SK-N-SH treated with all-trans-retinoic acid at 6 μM for 48 hours (cell line): Measurements from ENCODE around the gene SLC35A2.

ENCODE experiments used
- ATAC-seq: fragments of 200-7000 bp; cut with Tn5 transposase; 3 replicates; pipeline ENCODE4 v1.9.1; 2020; ENCODE audit warnings: mild to moderate bottlenecking, moderate library complexity
- ARNTL ChIP-seq: fragments of 450-650 bp; formaldehyde crosslinking; IDR thresholded peaks from 2 replicates; pipeline ENCODE4 v1.5.0; 2020; ENCODE audit warnings: low read depth, mild to moderate bottlenecking, moderate library complexity, borderline replicate concordance
- CSDC2 ChIP-seq: fragments of 250-450 bp; sonication (Bioruptor Pico); IDR thresholded peaks from 2 replicates; pipeline ENCODE4 v1.5.0; 2020; ENCODE audit warnings: mild to moderate bottlenecking, moderate library complexity
- ESRRG ChIP-seq: fragments of 250-450 bp; sonication (Bioruptor Pico); IDR thresholded peaks from 2 replicates; pipeline ENCODE4 v1.6.1; 2021; ENCODE audit warnings: mild to moderate bottlenecking
- GLIS3 ChIP-seq: fragments of 250-450 bp; sonication (Bioruptor Pico); IDR thresholded peaks from 2 replicates; pipeline ENCODE4 v1.5.0; 2020; ENCODE audit warnings: mild to moderate bottlenecking, moderate library complexity
- ISL1 ChIP-seq: fragments of 250-450 bp; sonication (Bioruptor Pico); IDR thresholded peaks from 2 replicates; pipeline ENCODE4 v2.1.2; 2022; ENCODE audit warnings: mild to moderate bottlenecking, moderate library complexity
- OSR1 ChIP-seq: fragments of 250-450 bp; sonication (Bioruptor Pico); IDR thresholded peaks from 2 replicates; pipeline ENCODE4 v1.8.0; 2022; ENCODE audit warnings: moderate library complexity, mild to moderate bottlenecking, inconsistent platforms
- PPARA ChIP-seq: fragments of 250-450 bp; sonication (Bioruptor Pico); IDR thresholded peaks from 2 replicates; pipeline ENCODE4 v1.5.0; 2020; ENCODE audit warnings: mild to moderate bottlenecking, borderline replicate concordance
- SNAI2 ChIP-seq: fragments of 250-450 bp; sonication (Bioruptor Pico); IDR thresholded peaks from 2 replicates; pipeline ENCODE4 v1.5.0; 2020; ENCODE audit warnings: mild to moderate bottlenecking, moderate library complexity
- TCF4 ChIP-seq: fragments of 250-450 bp; sonication (Bioruptor Pico); IDR thresholded peaks from 2 replicates; pipeline ENCODE4 v1.8.0; 2021; ENCODE audit warnings: mild to moderate bottlenecking, moderate library complexity, borderline replicate concordance
- TOX ChIP-seq: fragments of 250-450 bp; sonication (Bioruptor Pico); IDR thresholded peaks from 2 replicates; pipeline ENCODE4 v1.8.0; 2021; ENCODE audit warnings: mild to moderate bottlenecking, moderate library complexity, borderline replicate concordance
- ZC3H10 ChIP-seq: fragments of 250-450 bp; sonication (Bioruptor Pico); IDR thresholded peaks from 2 replicates; pipeline ENCODE4 v1.5.1; 2021; ENCODE audit warnings: mild to moderate bottlenecking, moderate library complexity
- ZFP3 ChIP-seq: fragments of 250-450 bp; sonication (Bioruptor Pico); IDR thresholded peaks from 2 replicates; pipeline ENCODE4 v1.5.0; 2020; ENCODE audit warnings: mild to moderate bottlenecking, moderate library complexity
- ZFP30 ChIP-seq: fragments of 450-650 bp; formaldehyde crosslinking; IDR thresholded peaks from 2 replicates; pipeline ENCODE4 v1.5.0; 2022; ENCODE audit warnings: mild to moderate bottlenecking, moderate library complexity
- ZNF70 ChIP-seq: fragments of 450-650 bp; formaldehyde crosslinking; IDR thresholded peaks from 2 replicates; pipeline ENCODE4 v1.5.0; 2020; ENCODE audit warnings: mild to moderate bottlenecking, moderate library complexity
- TF ChIP-seq, protein P1 (sequence below): fragments of 250-450 bp; sonication (Bioruptor Pico); IDR thresholded peaks from 2 replicates; pipeline ENCODE4 v1.8.0; 2021; ENCODE audit warnings: low read depth, mild to moderate bottlenecking, moderate library complexity, borderline replicate concordance
- TF ChIP-seq, protein P2 (sequence below): fragments of 250-450 bp; sonication (Bioruptor Pico); IDR thresholded peaks from 2 replicates; pipeline ENCODE4 v1.5.1; 2021; ENCODE audit warnings: mild to moderate bottlenecking, moderate library complexity
- TF ChIP-seq, protein P3 (sequence below): fragments of 250-450 bp; sonication (Bioruptor Pico); IDR thresholded peaks from 2 replicates; pipeline ENCODE4 v1.8.0; 2020; ENCODE audit warnings: mild to moderate bottlenecking, moderate library complexity, borderline replicate concordance
- TF ChIP-seq, protein P4 (sequence below): fragments of 250-450 bp; sonication (Bioruptor Pico); IDR thresholded peaks from 2 replicates; pipeline ENCODE4 v1.5.1; 2020; ENCODE audit warnings: low read depth, mild to moderate bottlenecking, moderate library complexity
- TF ChIP-seq, protein P5 (sequence below): fragments of 250-450 bp; sonication (Bioruptor Pico); IDR thresholded peaks from 2 replicates; pipeline ENCODE4 v1.5.0; 2020; ENCODE audit warnings: mild to moderate bottlenecking, moderate library complexity

The SLC35A2 gene

DNA sequence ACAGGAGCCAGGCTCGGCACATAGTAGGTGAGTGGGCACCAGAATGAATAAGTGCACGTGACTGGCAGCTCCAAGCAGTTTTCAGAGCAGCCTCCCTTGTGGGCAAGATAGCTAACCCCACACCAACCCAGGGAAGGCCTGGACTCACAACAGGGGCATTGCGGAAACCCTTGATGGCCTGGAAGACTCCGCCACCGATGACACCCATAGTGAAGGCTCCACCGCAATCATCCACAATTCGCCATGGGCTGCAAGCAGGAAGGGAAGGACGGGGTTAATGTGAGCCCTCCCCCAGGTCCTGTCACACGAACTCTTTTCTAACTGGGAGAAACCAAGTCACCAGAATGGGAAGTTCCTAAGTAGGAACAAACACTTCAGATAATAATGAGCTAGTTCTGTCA lies 14.8 kb downstream of the SLC35A2 start:
- no peak for ATAC-seq
- TF ChIP-seq OSR1 (CRISPR knock-in tag) = no peak
- no peak for TF ChIP-seq ARNTL
- TF ChIP-seq, protein P1, sequence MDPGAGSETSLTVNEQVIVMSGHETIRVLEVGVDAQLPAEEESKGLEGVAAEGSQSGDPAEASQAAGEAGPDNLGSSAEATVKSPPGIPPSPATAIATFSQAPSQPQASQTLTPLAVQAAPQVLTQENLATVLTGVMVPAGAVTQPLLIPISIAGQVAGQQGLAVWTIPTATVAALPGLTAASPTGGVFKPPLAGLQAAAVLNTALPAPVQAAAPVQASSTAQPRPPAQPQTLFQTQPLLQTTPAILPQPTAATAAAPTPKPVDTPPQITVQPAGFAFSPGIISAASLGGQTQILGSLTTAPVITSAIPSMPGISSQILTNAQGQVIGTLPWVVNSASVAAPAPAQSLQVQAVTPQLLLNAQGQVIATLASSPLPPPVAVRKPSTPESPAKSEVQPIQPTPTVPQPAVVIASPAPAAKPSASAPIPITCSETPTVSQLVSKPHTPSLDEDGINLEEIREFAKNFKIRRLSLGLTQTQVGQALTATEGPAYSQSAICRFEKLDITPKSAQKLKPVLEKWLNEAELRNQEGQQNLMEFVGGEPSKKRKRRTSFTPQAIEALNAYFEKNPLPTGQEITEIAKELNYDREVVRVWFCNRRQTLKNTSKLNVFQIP = no peak
- TF ChIP-seq GLIS3 (CRISPR knock-in tag) = no peak
- no peak for TF ChIP-seq TCF4 (CRISPR knock-in tag)
- no peak for TF ChIP-seq ZC3H10 (CRISPR knock-in tag)
- TF ChIP-seq TOX (CRISPR knock-in tag) = no peak
- TF ChIP-seq CSDC2 = no peak
- TF ChIP-seq ZFP30 = no peak
- no peak for TF ChIP-seq PPARA
- TF ChIP-seq ZFP3 (CRISPR knock-in tag) = no peak
- no peak for TF ChIP-seq ZNF70
- TF ChIP-seq, protein P2, sequence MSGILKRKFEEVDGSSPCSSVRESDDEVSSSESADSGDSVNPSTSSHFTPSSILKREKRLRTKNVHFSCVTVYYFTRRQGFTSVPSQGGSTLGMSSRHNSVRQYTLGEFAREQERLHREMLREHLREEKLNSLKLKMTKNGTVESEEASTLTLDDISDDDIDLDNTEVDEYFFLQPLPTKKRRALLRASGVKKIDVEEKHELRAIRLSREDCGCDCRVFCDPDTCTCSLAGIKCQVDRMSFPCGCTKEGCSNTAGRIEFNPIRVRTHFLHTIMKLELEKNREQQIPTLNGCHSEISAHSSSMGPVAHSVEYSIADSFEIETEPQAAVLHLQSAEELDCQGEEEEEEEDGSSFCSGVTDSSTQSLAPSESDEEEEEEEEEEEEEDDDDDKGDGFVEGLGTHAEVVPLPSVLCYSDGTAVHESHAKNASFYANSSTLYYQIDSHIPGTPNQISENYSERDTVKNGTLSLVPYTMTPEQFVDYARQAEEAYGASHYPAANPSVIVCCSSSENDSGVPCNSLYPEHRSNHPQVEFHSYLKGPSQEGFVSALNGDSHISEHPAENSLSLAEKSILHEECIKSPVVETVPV (CRISPR knock-in tag) = no peak
- no peak for TF ChIP-seq ESRRG (CRISPR knock-in tag)
- TF ChIP-seq SNAI2 = no peak
- TF ChIP-seq, protein P3, sequence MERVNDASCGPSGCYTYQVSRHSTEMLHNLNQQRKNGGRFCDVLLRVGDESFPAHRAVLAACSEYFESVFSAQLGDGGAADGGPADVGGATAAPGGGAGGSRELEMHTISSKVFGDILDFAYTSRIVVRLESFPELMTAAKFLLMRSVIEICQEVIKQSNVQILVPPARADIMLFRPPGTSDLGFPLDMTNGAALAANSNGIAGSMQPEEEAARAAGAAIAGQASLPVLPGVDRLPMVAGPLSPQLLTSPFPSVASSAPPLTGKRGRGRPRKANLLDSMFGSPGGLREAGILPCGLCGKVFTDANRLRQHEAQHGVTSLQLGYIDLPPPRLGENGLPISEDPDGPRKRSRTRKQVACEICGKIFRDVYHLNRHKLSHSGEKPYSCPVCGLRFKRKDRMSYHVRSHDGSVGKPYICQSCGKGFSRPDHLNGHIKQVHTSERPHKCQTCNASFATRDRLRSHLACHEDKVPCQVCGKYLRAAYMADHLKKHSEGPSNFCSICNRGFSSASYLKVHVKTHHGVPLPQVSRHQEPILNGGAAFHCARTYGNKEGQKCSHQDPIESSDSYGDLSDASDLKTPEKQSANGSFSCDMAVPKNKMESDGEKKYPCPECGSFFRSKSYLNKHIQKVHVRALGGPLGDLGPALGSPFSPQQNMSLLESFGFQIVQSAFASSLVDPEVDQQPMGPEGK (CRISPR knock-in tag) = no peak
- TF ChIP-seq, protein P4, sequence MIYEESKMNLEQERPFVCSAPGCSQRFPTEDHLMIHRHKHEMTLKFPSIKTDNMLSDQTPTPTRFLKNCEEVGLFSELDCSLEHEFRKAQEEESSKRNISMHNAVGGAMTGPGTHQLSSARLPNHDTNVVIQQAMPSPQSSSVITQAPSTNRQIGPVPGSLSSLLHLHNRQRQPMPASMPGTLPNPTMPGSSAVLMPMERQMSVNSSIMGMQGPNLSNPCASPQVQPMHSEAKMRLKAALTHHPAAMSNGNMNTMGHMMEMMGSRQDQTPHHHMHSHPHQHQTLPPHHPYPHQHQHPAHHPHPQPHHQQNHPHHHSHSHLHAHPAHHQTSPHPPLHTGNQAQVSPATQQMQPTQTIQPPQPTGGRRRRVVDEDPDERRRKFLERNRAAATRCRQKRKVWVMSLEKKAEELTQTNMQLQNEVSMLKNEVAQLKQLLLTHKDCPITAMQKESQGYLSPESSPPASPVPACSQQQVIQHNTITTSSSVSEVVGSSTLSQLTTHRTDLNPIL (CRISPR knock-in tag) = no peak
- TF ChIP-seq, protein P5, sequence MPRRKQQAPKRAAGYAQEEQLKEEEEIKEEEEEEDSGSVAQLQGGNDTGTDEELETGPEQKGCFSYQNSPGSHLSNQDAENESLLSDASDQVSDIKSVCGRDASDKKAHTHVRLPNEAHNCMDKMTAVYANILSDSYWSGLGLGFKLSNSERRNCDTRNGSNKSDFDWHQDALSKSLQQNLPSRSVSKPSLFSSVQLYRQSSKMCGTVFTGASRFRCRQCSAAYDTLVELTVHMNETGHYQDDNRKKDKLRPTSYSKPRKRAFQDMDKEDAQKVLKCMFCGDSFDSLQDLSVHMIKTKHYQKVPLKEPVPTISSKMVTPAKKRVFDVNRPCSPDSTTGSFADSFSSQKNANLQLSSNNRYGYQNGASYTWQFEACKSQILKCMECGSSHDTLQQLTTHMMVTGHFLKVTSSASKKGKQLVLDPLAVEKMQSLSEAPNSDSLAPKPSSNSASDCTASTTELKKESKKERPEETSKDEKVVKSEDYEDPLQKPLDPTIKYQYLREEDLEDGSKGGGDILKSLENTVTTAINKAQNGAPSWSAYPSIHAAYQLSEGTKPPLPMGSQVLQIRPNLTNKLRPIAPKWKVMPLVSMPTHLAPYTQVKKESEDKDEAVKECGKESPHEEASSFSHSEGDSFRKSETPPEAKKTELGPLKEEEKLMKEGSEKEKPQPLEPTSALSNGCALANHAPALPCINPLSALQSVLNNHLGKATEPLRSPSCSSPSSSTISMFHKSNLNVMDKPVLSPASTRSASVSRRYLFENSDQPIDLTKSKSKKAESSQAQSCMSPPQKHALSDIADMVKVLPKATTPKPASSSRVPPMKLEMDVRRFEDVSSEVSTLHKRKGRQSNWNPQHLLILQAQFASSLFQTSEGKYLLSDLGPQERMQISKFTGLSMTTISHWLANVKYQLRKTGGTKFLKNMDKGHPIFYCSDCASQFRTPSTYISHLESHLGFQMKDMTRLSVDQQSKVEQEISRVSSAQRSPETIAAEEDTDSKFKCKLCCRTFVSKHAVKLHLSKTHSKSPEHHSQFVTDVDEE (CRISPR knock-in tag) = no peak

DNA sequence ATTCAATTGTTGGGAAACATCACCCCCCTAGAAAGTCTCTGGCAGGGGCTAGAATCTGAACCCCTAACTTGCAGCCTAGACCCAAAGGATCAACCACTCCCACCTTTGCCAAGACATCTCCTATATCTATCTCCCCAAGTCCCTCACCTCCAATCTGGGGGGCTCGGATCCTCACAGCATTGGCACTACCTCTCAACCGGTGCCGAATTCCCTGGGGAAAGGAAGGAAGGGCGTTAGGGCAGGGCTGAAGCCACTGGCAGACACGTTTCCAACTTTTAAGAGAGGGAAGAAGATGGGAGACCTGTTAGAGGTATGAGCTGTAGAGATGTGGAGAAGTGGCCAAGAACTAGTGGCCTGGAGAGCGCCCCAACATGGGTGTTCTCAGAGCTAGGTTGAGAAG lies 16.6 kb downstream of the SLC35A2 start:
- no peak for TF ChIP-seq ISL1 (CRISPR knock-in tag)
- no peak for TF ChIP-seq ZNF70
- no peak for TF ChIP-seq CSDC2
- no peak for TF ChIP-seq SNAI2
- no peak for TF ChIP-seq PPARA
- no peak for ATAC-seq

DNA sequence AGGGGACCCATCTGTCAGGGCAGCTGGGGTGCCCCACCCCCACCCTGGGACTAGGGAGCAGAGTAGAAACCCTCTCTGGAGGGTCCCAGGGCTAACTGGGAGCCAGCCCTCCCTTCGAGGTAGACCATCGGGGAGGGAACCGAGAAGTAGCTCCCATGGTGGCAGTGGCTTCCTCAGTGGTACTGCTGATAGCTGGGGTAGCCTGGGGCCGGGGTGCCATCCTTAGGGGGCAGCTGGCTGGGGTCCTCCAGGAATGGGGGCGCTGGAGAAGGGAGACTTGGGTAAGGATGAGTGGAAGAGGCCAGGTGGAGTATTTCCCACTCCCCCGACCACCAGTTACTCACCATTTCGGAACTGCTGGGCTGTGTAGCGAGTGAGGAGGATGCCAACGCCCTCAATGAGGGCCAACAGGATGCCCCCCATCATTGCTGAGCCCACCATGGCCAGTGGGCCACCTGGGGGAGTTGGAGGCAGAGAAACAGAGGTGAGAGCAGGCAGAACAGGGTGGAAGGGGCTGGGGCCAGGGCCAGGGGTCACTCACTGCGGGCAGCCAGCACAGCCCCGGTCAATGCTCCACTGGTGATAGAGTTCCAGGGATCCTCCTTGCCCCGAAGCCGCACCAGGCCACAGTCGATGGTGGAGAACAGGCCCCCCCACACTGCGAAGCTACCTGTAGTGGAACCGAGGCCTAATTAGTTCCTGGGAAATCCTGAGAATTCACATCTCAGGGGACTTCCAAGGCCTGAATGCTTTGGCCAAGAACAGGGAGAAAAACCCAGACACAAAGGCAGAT lies 17.7 kb downstream of the SLC35A2 start:
- TF ChIP-seq PPARA (no peak), OSR1 (CRISPR knock-in tag) (no peak), ARNTL (no peak), ESRRG (CRISPR knock-in tag) (no peak), ISL1 (CRISPR knock-in tag) (no peak), CSDC2 (no peak), ZNF70 (no peak), GLIS3 (CRISPR knock-in tag) (no peak), ZC3H10 (CRISPR knock-in tag) (no peak), SNAI2 (no peak)
- TF ChIP-seq, protein P4 (CRISPR knock-in tag) = no peak
- TF ChIP-seq, protein P3 (CRISPR knock-in tag) = no peak
- no peak for ATAC-seq
